ENCODE measurements around the gene PCARE. TPM values are rescaled to one million over a fixed set of nuclear protein-coding genes. Genes with fewer than 3 reads are reported as not detected.

The PCARE gene
- total and polyA plus RNA-seq, 4 donors: not detected

- DNase-seq (ENCODE audit: low spot score): no peak
- H3K27me3 ChIP-seq (ENCODE audit: control insufficient read depth in 4 of 4, insufficient read depth in 4 of 4, low read length in 3 of 4): peaks cover 0 to 2% (median 0%) of the 10 kb centered on the region in 4 donors
- WGBS: 62% methylated on average over 2 of the region's 2 CpGs
Measured at GRCh38 chr2:29105375-29105774, 31.1 kb upstream of the PCARE start.

More at GRCh38 chr2:29105375-29105774, 31.1 kb upstream of the PCARE start:
- H3K9me3 ChIP-seq (ENCODE audit: control insufficient read depth in 4 of 4, low read length in 3 of 4): no peaks in the 10 kb centered on the region
- H3K4me1 ChIP-seq (ENCODE audit: control insufficient read depth in 4 of 4, insufficient read depth in 4 of 4, low read length in 3 of 4): no peaks in the 10 kb centered on the region
- no peak overlapping the region for H3K4me3 ChIP-seq (ENCODE audit: low read depth in 1 of 3, low read length in 3 of 3)
- no peak overlapping the region for H3K9ac ChIP-seq (ENCODE audit: low read depth in 1 of 2, low read length in 2 of 2)
- TF ChIP-seq RAD21 (IDR thresholded peaks at IDR 0.05) (no peak), SP1 (IDR thresholded peaks at IDR 0.05) (no peak), FOXA1 (IDR thresholded peaks at IDR 0.05) (no peak), REST (IDR thresholded peaks at IDR 0.05) (no peak), JUND (IDR thresholded peaks at IDR 0.05) (no peak), NR2F2 (IDR thresholded peaks at IDR 0.05) (no peak), HNF4G (IDR thresholded peaks at IDR 0.05) (no peak), ATF3 (IDR thresholded peaks at IDR 0.05) (no peak), RXRA (IDR thresholded peaks at IDR 0.05) (no peak), GABPA (IDR thresholded peaks at IDR 0.05 in 1 of 2, conservative IDR thresholded peaks at IDR 0.05 in 1 of 2) (no peak), HNF4A (conservative IDR thresholded peaks at IDR 0.05) (no peak), CTCF (IDR thresholded peaks at IDR 0.05; ENCODE audit: low read depth, low read length, missing input control) (no peak), YY1 (IDR thresholded peaks at IDR 0.05) (no peak), TAF1 (conservative IDR thresholded peaks at IDR 0.05) (no peak), EGR1 (IDR thresholded peaks at IDR 0.05; ENCODE audit: low read depth in 2 of 2) (no peak), MAX (IDR thresholded peaks at IDR 0.05) (no peak)
- no peak overlapping the region for H3K27ac ChIP-seq (ENCODE audit: low read depth in 1 of 2, low read length in 2 of 2)
- H3K36me3 ChIP-seq (ENCODE audit: control insufficient read depth in 4 of 4, insufficient read depth in 3 of 4, low read depth in 1 of 4, low read length in 3 of 4): no peaks in the 10 kb centered on the region
